IMR-90 (cell line): ENCODE results near the gene CD274. TPM values are rescaled to one million over a fixed set of nuclear protein-coding genes. Genes with fewer than 3 reads are reported as not detected.
A peak's percentile ranks its signal among the peaks of the same experiment; 100 is the strongest.

Source experiments
- ATAC-seq: fragments of 200-7000 bp; cut with Tn5 transposase; 2 replicates; pipeline ENCODE4 v1.9.1; 2020; ENCODE audit warnings: low read depth, mild to moderate bottlenecking, moderate library complexity
- BruUV-seq: library from RNA; stranded (reverse); fragments of 400-500 nt; replicated peaks from 2 replicates; lab custom pipeline; 2021; lab: Mats Ljungman, UMichigan
- CTCF ChIA-PET: fragments of 300-600 bp; formaldehyde crosslinking; extraction: SDS; loops from one replicate; lab custom pipeline; 2021; ENCODE audit warnings: antibody characterized with exemption; lab: Yijun Ruan, JAX
- POLR2A ChIA-PET: fragments of 300-600 bp; sonication (Branson Sonifier 250); formaldehyde crosslinking; loops from one replicate; lab custom pipeline; 2022; ENCODE audit warnings: antibody characterized with exemption; ENCODE audit not compliant: unreplicated experiment; lab: Charles Lee
- DNase-seq: peaks from one replicate; pipeline ENCODE4 v3.0.0; 2013
- H2AFZ ChIP-seq: replicated peaks from 2 replicates; pipeline ENCODE3; 2013; ENCODE audit warnings: low read length, mild to moderate bottlenecking; ENCODE audit not compliant: poor library complexity
- H2AK5ac ChIP-seq: 2 replicates; pipeline ENCODE4 v1.6.1; 2013; ENCODE audit warnings: low read depth, low read length, inconsistent platforms
- H2AK9ac ChIP-seq: replicated peaks from 2 replicates; pipeline ENCODE3; 2013; ENCODE audit warnings: mild to moderate bottlenecking, low read depth, low read length, moderate library complexity; ENCODE audit not compliant: poor library complexity
- H2BK120ac ChIP-seq: 2 replicates; pipeline ENCODE4 v1.6.1; 2013; ENCODE audit warnings: low read depth, low read length, inconsistent platforms
- H2BK15ac ChIP-seq: 3 replicates; pipeline ENCODE4 v1.6.1; 2013; ENCODE audit warnings: low read depth, low read length, inconsistent platforms
- H2BK20ac ChIP-seq: 2 replicates; pipeline ENCODE4 v1.6.1; 2013; ENCODE audit warnings: low read depth, mild to moderate bottlenecking, inconsistent platforms, low read length, moderate library complexity
- H2BK5ac ChIP-seq: 2 replicates; pipeline ENCODE4 v1.6.1; 2013; ENCODE audit warnings: mild to moderate bottlenecking, low read depth, low read length, inconsistent platforms; ENCODE audit not compliant: poor library complexity, severe bottlenecking
- H3K14ac ChIP-seq: replicated peaks from 2 replicates; pipeline ENCODE4 v1.6.1; 2013; ENCODE audit warnings: low read depth, low read length, inconsistent platforms
- H3K18ac ChIP-seq: 2 replicates; pipeline ENCODE4 v1.6.1; 2013; ENCODE audit warnings: low read depth, low read length, control low read depth
- H3K23ac ChIP-seq: 2 replicates; pipeline ENCODE4 v1.6.1; 2013; ENCODE audit warnings: low read depth, low read length, inconsistent platforms
- H3K27ac ChIP-seq: 2 replicates; pipeline ENCODE4 v1.5.1; 2013; ENCODE audit warnings: mild to moderate bottlenecking, control low read depth, low read length; ENCODE audit not compliant: insufficient read depth
- H3K27me3 ChIP-seq: 2 replicates; pipeline ENCODE4 v1.6.1; 2013; ENCODE audit warnings: low read length; ENCODE audit not compliant: control insufficient read depth, insufficient read depth
- H3K36me3 ChIP-seq: 2 replicates; pipeline ENCODE4 v1.6.1; 2013; ENCODE audit warnings: low read length, mixed read lengths; ENCODE audit not compliant: control insufficient read depth, insufficient read depth
- H3K4ac ChIP-seq: 2 replicates; pipeline ENCODE4 v1.6.1; 2013; ENCODE audit warnings: low read depth, low read length, inconsistent platforms
- H3K4me1 ChIP-seq: 2 replicates; pipeline ENCODE4 v1.6.1; 2013; ENCODE audit warnings: low read length, mixed read lengths; ENCODE audit not compliant: control insufficient read depth, insufficient read depth
- H3K4me2 ChIP-seq: 2 replicates; pipeline ENCODE4 v1.6.1; 2013; ENCODE audit warnings: low read depth, mild to moderate bottlenecking, control low read depth, low read length, moderate library complexity
- H3K4me3 ChIP-seq: 2 replicates; pipeline ENCODE4 v1.5.1; 2013; ENCODE audit warnings: low read depth, mild to moderate bottlenecking, control low read depth, low read length, moderate library complexity; ENCODE audit not compliant: insufficient read depth
- H3K56ac ChIP-seq: 2 replicates; pipeline ENCODE4 v1.6.1; 2013; ENCODE audit warnings: low read length, inconsistent platforms; ENCODE audit not compliant: insufficient read depth; ENCODE audit errors: extremely low read depth
- H3K79me1 ChIP-seq, 2 experiments: 2 replicates each; pipeline ENCODE4 v1.6.1; 2013; ENCODE audit warnings: low read length in 2 of 2, inconsistent platforms in 1 of 2, low read depth in 1 of 2
- H3K9ac ChIP-seq: 2 replicates; pipeline ENCODE4 v1.6.1; 2013; ENCODE audit warnings: low read depth, low read length, control low read depth
- H3K9me1 ChIP-seq: 2 replicates; pipeline ENCODE4 v1.6.1; 2013; ENCODE audit warnings: low read length, inconsistent platforms; ENCODE audit not compliant: insufficient read depth
- H3K9me3 ChIP-seq: 2 replicates; pipeline ENCODE4 v1.6.1; 2013; ENCODE audit warnings: low read length; ENCODE audit not compliant: control insufficient read depth, insufficient read depth
- H4K20me1 ChIP-seq: 2 replicates; pipeline ENCODE4 v1.6.1; 2013; ENCODE audit warnings: low read length, inconsistent platforms; ENCODE audit not compliant: insufficient read depth
- H4K5ac ChIP-seq: 2 replicates; pipeline ENCODE4 v1.6.1; 2013; ENCODE audit warnings: mild to moderate bottlenecking, low read depth, low read length, control low read depth
- H4K8ac ChIP-seq, 2 experiments: 2 replicates each; pipeline ENCODE4 v1.6.1; 2013; ENCODE audit warnings: low read depth in 2 of 2, low read length in 2 of 2, control low read depth in 1 of 2, inconsistent platforms in 1 of 2
- H4K91ac ChIP-seq: 2 replicates; pipeline ENCODE4 v1.6.1; 2013; ENCODE audit warnings: low read depth, low read length, inconsistent platforms; ENCODE audit not compliant: insufficient read depth
- BHLHE40 ChIP-seq: fragments of 150-350 bp; IDR thresholded peaks from 2 replicates; pipeline ENCODE4 v1.6.1; 2016; ENCODE audit warnings: mild to moderate bottlenecking, low read depth, low read length
- CEBPB ChIP-seq: IDR thresholded peaks from 2 replicates; pipeline ENCODE4 v1.6.1; 2012; ENCODE audit warnings: low read depth, low read length, improper control_type of control experiment
- FOS ChIP-seq: fragments of 150-350 bp; IDR thresholded peaks from 2 replicates; pipeline ENCODE4 v1.6.1; 2016; ENCODE audit warnings: low read depth, low read length
- MAFK ChIP-seq: IDR thresholded peaks from 2 replicates; pipeline ENCODE4 v1.6.1; 2012; ENCODE audit warnings: low read depth, low read length, improper control_type of control experiment
- MAZ ChIP-seq: IDR thresholded peaks from 2 replicates; pipeline ENCODE4 v1.6.1; 2012; ENCODE audit warnings: low read depth, mild to moderate bottlenecking, low read length, improper control_type of control experiment, moderate library complexity, borderline replicate concordance
- MXI1 ChIP-seq: IDR thresholded peaks from 2 replicates; pipeline ENCODE4 v1.6.1; 2012; ENCODE audit warnings: low read depth, mild to moderate bottlenecking, low read length, moderate library complexity, borderline replicate concordance
- POLR2A ChIP-seq: IDR thresholded peaks from 2 replicates; pipeline ENCODE4 v1.6.1; 2012; ENCODE audit warnings: mild to moderate bottlenecking, low read depth, low read length
- RAD21 ChIP-seq: IDR thresholded peaks from 2 replicates; pipeline ENCODE4 v1.6.1; 2012; ENCODE audit warnings: low read length, improper control_type of control experiment
- WGBS, 2 experiments: methylation state at CpG; one replicate each; pipeline versions ENCODE4 v1.1.5 to v1.1.7; 2013; ENCODE audit warnings: missing lambda C conversion rate in 2 of 2; ENCODE audit not compliant: insufficient read length in 1 of 2; ENCODE audit errors: extremely low coverage in 2 of 2; 5-methylcytosine and 5-hydroxymethylcytosine counted together
- dilution Hi-C: fragments of 300-500 bp; cut with HindIII; formaldehyde crosslinking; loops from one replicate; pipeline ENCODE4 v1.14.3; 2018; ENCODE audit warnings: low sequenced_read_pairs; ENCODE audit not compliant: unreplicated experiment
- in situ Hi-C: fragments of 300-500 bp; cut with MboI; formaldehyde crosslinking; loops from 3 replicates; pipeline ENCODE4 v1.14.3; 2019; ENCODE audit warnings: low sequenced_read_pairs, inconsistent platforms, mixed read lengths
- intact Hi-C: fragments of 100-400 bp; cut with micrococcal nuclease; formaldehyde crosslinking; loops from 2 replicates; pipeline ENCODE4 v1.10.0; 2022
- polyA plus RNA-seq, 3 experiments: library from polyadenylated mRNA; depleted of rRNA; stranded (reverse); fragments of >200 nt; gene quantifications; 2 replicates each; pipeline ENCODE4 v1.2.3, GENCODE V29; 2012; ENCODE audit warnings: low replicate concordance in 1 of 3
- total RNA-seq: library from RNA; depleted of rRNA; stranded (reverse); fragments of >200 nt; gene quantifications from 2 replicates; pipeline ENCODE4 v1.2.3, GENCODE V29; 2012
- TF ChIP-seq, protein P1 (sequence below): fragments of 150-350 bp; IDR thresholded peaks from 2 replicates; pipeline ENCODE4 v1.6.1; 2017; ENCODE audit warnings: mild to moderate bottlenecking, antibody characterized with exemption, low read length, low read depth

Gene CD274
- total and polyA plus RNA-seq, 2 of the 4 experiments (the other 2 are of a cell fraction): 17.4 to 19.4 TPM

DNA sequence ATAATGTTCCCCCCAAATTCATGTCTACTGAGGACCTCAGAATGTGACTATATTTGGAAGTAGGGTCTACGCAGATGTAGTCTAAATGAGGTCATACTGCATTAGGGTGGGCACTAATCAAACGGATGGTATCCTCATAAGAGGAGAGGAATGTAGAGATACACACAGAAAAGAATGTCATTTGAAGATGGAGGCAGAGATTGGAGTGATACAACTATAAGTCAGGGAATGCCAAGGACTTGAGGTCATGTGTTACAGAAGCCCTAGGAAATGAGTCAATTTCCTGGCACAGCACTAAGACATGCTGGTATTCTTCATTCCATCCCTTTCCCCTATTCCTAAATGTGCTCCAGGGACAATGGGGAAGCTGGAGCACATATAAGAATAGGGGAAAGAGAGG lies 59.2 kb downstream of the CD274 start:
- no TSS peak for BruUV-seq
- POLR2A ChIA-PET: interaction anchor here (1.0 kb wide), 1 partner anchor 59 kb away, joined by 4 read pairs; the partner anchor contains the start of gene CD274

More for the DNA sequence above, 59.2 kb downstream of the CD274 start:
- peak; percentile 99 for DNase-seq
- Histone ChIP-seq H2AFZ (no peak overlapping the region), H2AK9ac (no peak overlapping the region), H4K8ac (peak overlapping the region; percentile 100), H2AK5ac (peak overlapping the region; percentile 100), H3K4me3 (no peak overlapping the region), H3K14ac (peak overlapping the region; percentile 100), H3K4me2 (peak overlapping the region; percentile 87; the same call in 1 of the 2 replicates), H2BK20ac (peak overlapping the region; percentile 100), H3K4me1 (peaks cover 22% of the 10 kb centered on the region), H4K91ac (peak overlapping the region; percentile 100), H3K18ac (peak overlapping the region; percentile 97; the same call in 1 of the 2 replicates), H2BK5ac (peak overlapping the region; percentile 99), H4K20me1 (no peaks in the 10 kb centered on the region), H3K9me1 (peaks cover 12% of the 10 kb centered on the region), H2BK120ac (peak overlapping the region; percentile 100), H3K27me3 (no peaks in the 10 kb centered on the region), H3K23ac (peak overlapping the region; percentile 99), H3K9me3 (no peaks in the 10 kb centered on the region), H3K56ac (peak overlapping the region; percentile 100), H2BK15ac (peak overlapping the region; percentile 100; the same call in 2 of the 3 replicates), H3K36me3 (no peaks in the 10 kb centered on the region), H3K9ac (peak overlapping the region; percentile 83; the same call in 1 of the 2 replicates), H4K5ac (peak overlapping the region; percentile 95; the same call in 1 of the 2 replicates), H3K79me1 (peaks cover 30 to 38% of the 10 kb centered on the region in 2 experiments; a peak in 3 of 4 replicates), H3K27ac (peak overlapping the region; percentile 93; the same call in 1 of the 2 replicates), H3K4ac (peak overlapping the region; percentile 100; the same call in 1 of the 2 replicates)
- peak; percentile 72 for ATAC-seq
- in situ Hi-C loops: loop anchor here (10.0 kb wide), 1 partner anchor 55 kb away; no protein-coding TSS in a partner anchor
- intact Hi-C loops: loop anchor here (1.0 kb wide), 1 partner anchor 44 kb away; no protein-coding TSS in a partner anchor
- WGBS, 2 experiments: no CpG with 5 or more reads among the region's 2 CpGs
- dilution Hi-C loops: no loop called here
- CTCF ChIA-PET: no interaction called here
- TF ChIP-seq MXI1 (no peak), FOS (peak; percentile 65), CEBPB (peak; percentile 49; the same call in 1 of the 2 replicates), POLR2A (peak; percentile 39), MAZ (no peak), BHLHE40 (peak; percentile 48), RAD21 (0 out of 2 replicates have a peak, but pooled peaks have one; percentile 8), MAFK (no peak; the same call in 1 of the 2 replicates)
- TF ChIP-seq, protein P1, sequence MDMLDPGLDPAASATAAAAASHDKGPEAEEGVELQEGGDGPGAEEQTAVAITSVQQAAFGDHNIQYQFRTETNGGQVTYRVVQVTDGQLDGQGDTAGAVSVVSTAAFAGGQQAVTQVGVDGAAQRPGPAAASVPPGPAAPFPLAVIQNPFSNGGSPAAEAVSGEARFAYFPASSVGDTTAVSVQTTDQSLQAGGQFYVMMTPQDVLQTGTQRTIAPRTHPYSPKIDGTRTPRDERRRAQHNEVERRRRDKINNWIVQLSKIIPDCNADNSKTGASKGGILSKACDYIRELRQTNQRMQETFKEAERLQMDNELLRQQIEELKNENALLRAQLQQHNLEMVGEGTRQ: peak; percentile 28; the same call in 1 of the 2 replicates
